HEK293T (cell line): ENCODE results near the gene POLD2.

Experiments
- ARNT ChIP-seq: fragments of 450-650 bp; IDR thresholded peaks from 2 replicates; pipeline ENCODE4 v1.6.1; 2017; ENCODE audit warnings: mild to moderate bottlenecking
- FOXA1 ChIP-seq: fragments of 450-650 bp; IDR thresholded peaks from 2 replicates; pipeline ENCODE4 v1.6.1; 2016; ENCODE audit warnings: mild to moderate bottlenecking
- FOXK2 ChIP-seq: fragments of 450-650 bp; IDR thresholded peaks from 2 replicates; pipeline ENCODE4 v1.6.1; 2016; ENCODE audit warnings: mild to moderate bottlenecking
- HDGF ChIP-seq: fragments of 450-650 bp; IDR thresholded peaks from 2 replicates; pipeline ENCODE4 v1.6.1; 2017; ENCODE audit warnings: antibody characterized with exemption, borderline replicate concordance
- LEF1 ChIP-seq: fragments of 450-650 bp; IDR thresholded peaks from 2 replicates; pipeline ENCODE4 v1.6.1; 2017; ENCODE audit warnings: mild to moderate bottlenecking, borderline replicate concordance
- TARDBP ChIP-seq: fragments of 450-650 bp; IDR thresholded peaks from 2 replicates; pipeline ENCODE4 v1.6.1; 2016
- TF ChIP-seq, protein P1 (sequence below): fragments of 450-650 bp; IDR thresholded peaks from 2 replicates; pipeline ENCODE4 v1.6.1; 2016

DNA sequence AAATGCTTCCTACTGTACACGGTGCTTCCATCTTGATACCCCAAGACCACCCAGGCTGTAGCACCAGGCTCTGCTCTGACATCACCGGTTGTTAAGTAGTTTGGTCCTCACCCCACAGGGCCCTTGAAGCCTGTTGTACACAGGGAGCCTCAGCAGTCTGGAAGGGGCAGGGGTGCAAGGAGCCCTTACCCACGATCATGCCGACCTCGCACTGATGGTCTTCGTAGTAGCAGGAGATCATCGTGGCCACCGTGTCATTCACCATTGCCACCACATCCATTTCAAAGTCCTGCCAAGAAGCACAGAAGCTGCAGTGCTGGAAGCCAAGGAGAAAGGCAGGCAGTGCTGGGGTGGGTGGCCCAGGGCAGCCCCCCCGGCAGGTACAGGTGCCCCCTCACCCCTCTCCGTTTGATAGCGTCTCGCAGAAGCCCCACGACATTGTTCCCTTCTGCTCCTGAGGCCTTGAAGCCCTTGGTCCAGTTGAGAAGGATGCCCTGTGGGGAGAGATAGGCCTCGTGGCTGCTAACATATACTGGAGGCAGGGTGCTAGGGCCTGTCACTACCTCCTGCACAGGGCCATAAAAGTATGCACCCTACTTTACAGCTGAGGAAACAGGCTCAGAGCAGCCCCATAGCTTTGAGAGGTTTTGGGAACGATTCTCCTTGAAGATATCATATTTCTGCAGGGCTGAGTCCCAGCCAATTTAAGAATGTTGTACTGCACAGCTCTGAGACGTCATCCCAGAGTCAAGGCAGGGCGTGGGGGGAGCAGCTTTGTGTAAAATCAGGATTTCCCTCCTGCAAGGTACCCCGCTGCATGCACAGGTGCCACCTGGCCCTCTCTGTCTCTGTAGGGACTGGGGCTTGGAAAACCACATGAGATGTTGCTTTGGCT lies 26.5 kb upstream of the POLD2 start:
- TF ChIP-seq, protein P1, sequence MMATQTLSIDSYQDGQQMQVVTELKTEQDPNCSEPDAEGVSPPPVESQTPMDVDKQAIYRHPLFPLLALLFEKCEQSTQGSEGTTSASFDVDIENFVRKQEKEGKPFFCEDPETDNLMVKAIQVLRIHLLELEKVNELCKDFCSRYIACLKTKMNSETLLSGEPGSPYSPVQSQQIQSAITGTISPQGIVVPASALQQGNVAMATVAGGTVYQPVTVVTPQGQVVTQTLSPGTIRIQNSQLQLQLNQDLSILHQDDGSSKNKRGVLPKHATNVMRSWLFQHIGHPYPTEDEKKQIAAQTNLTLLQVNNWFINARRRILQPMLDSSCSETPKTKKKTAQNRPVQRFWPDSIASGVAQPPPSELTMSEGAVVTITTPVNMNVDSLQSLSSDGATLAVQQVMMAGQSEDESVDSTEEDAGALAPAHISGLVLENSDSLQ: no peak
- TF ChIP-seq ARNT (no peak), LEF1 (no peak), TARDBP (no peak), FOXA1 (no peak), HDGF (no peak), FOXK2 (no peak)
